ENCODE results near the gene CNGA4.

GRCh38 chr11:6209801-6210200 lies 29.1 kb upstream of the CNGA4 start:
- TF ChIP-seq POLR2A (IDR thresholded peaks at IDR 0.05) (no peak), CTCF (IDR thresholded peaks at IDR 0.05) (no peak)

All from transverse colon (tissue), 3 donors.